Upper lobe of left lung (tissue), 4 donors: ENCODE data around the gene FMNL2.

ENCODE experiments used
- POLR2A ChIP-seq, 4 donors: fragments of 450-650 bp; IDR thresholded peaks; one replicate each; pipeline ENCODE4 v1.5.1; 2016 to 2017; ENCODE audit warnings: antibody characterized with exemption in 4 of 4, mild to moderate bottlenecking in 2 of 4
- TF ChIP-seq, protein P1 (sequence below), 6 experiments: fragments of 450-650 bp in 4 of 6; fragments of 200-600 bp in 2 of 6; sonication (generic) in 2 of 6; IDR thresholded peaks; one replicate each; pipeline ENCODE4 v1.5.1; 2016 to 2019; ENCODE audit warnings: antibody characterized with exemption in 6 of 6

DNA sequence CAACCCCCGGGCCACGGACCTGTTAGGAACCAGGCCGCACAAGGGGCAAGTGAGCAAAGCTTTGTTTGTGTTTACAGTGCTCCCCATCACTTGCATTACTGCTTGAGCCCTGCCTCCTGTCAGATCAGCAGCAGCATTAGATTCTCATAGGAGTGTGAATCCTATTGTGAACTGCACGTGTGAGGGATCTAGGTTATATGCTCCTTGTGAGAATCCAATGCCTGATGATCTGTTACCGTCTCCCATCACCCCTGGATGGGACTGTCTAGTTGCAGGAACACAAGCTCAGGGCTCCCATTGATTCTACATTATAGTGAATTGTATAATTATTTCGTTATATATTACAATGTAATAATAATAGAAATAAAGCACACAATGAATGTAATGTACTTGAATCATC is 125.6 kb downstream of the FMNL2 start:
- TF ChIP-seq, protein P1, sequence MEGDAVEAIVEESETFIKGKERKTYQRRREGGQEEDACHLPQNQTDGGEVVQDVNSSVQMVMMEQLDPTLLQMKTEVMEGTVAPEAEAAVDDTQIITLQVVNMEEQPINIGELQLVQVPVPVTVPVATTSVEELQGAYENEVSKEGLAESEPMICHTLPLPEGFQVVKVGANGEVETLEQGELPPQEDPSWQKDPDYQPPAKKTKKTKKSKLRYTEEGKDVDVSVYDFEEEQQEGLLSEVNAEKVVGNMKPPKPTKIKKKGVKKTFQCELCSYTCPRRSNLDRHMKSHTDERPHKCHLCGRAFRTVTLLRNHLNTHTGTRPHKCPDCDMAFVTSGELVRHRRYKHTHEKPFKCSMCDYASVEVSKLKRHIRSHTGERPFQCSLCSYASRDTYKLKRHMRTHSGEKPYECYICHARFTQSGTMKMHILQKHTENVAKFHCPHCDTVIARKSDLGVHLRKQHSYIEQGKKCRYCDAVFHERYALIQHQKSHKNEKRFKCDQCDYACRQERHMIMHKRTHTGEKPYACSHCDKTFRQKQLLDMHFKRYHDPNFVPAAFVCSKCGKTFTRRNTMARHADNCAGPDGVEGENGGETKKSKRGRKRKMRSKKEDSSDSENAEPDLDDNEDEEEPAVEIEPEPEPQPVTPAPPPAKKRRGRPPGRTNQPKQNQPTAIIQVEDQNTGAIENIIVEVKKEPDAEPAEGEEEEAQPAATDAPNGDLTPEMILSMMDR (IDR thresholded peaks at IDR 0.05), result no peak
- no peak for TF ChIP-seq POLR2A (IDR thresholded peaks at IDR 0.05)
